HEK293 (cell line): Measurements from ENCODE around the gene SYNDIG1L.

Source experiments
- CTCF ChIA-PET: fragments of 350-600 bp; formaldehyde crosslinking; extraction: SDS; loops from one replicate; lab custom pipeline; 2021; ENCODE audit warnings: antibody characterized with exemption; lab: Yijun Ruan, JAX
- POLR2A ChIA-PET: fragments of 300-600 bp; formaldehyde crosslinking; extraction: SDS; loops from one replicate; lab custom pipeline; 2020; ENCODE audit warnings: antibody characterized with exemption, inconsistent platforms; lab: Yijun Ruan, JAX
- H3K27ac ChIP-seq: fragments of 200-500 bp; sonication (Bioruptor generic); 2 replicates; pipeline ENCODE4 v1.5.1; 2014; ENCODE audit warnings: low read depth, low read length, control low read depth, inconsistent platforms; ENCODE audit errors: extremely low read depth
- H3K36me3 ChIP-seq, 2 experiments: fragments of 200-500 bp in 1 of 2; sonication (Bioruptor generic) in 1 of 2; 1 replicate in 1 of 2; 2 replicates in 1 of 2; pipeline ENCODE4 v1.5.1; 2014 to 2017; ENCODE audit warnings: inconsistent platforms in 2 of 2, low read length in 2 of 2; ENCODE audit not compliant: control insufficient read depth in 2 of 2, insufficient read depth in 1 of 2
- H3K4me1 ChIP-seq: fragments of 200-500 bp; sonication (Bioruptor generic); 2 replicates; pipeline ENCODE4 v1.5.1; 2014; ENCODE audit warnings: mild to moderate bottlenecking, low read length, inconsistent platforms; ENCODE audit not compliant: control insufficient read depth, insufficient read depth
- H3K4me3 ChIP-seq: 2 replicates; pipeline ENCODE4 v1.5.1; 2011; ENCODE audit warnings: low read depth, mild to moderate bottlenecking, control low read depth, low read length, moderate library complexity
- H3K9me3 ChIP-seq: fragments of 200-500 bp; sonication (Bioruptor generic); 2 replicates; pipeline ENCODE4 v1.5.1; 2014; ENCODE audit warnings: low read depth, low read length, inconsistent platforms; ENCODE audit not compliant: control insufficient read depth, insufficient read depth
- EGR2 ChIP-seq: fragments of 450-650 bp; formaldehyde crosslinking; IDR thresholded peaks from 2 replicates; pipeline ENCODE4 v1.5.1; 2016; ENCODE audit warnings: low read depth, missing biosample characterization, missing genetic modification characterization
- HOXA7 ChIP-seq: sonication (generic); formaldehyde crosslinking; IDR thresholded peaks from 2 replicates; pipeline ENCODE4 v1.8.1; 2022; ENCODE audit warnings: missing genetic modification reagents, borderline replicate concordance
- OSR2 ChIP-seq: fragments of 450-650 bp; formaldehyde crosslinking; IDR thresholded peaks from 2 replicates; pipeline ENCODE4 v1.5.1; 2016; ENCODE audit warnings: missing biosample characterization, missing genetic modification characterization
- REPIN1 ChIP-seq: fragments of 450-650 bp; formaldehyde crosslinking; IDR thresholded peaks from 2 replicates; pipeline ENCODE4 v1.5.1; 2017; ENCODE audit warnings: missing biosample characterization, missing genetic modification characterization, low read depth
- TSHZ1 ChIP-seq: fragments of 450-650 bp; formaldehyde crosslinking; IDR thresholded peaks from 2 replicates; pipeline ENCODE4 v1.5.1; 2016; ENCODE audit warnings: missing biosample characterization, missing genetic modification characterization, borderline replicate concordance
- YY2 ChIP-seq: fragments of 450-650 bp; formaldehyde crosslinking; IDR thresholded peaks from 2 replicates; pipeline ENCODE4 v1.5.1; 2016; ENCODE audit warnings: missing biosample characterization, missing genetic modification characterization
- ZBTB1 ChIP-seq: fragments of 450-650 bp; formaldehyde crosslinking; IDR thresholded peaks from 2 replicates; pipeline ENCODE4 v1.5.1; 2016; ENCODE audit warnings: missing biosample characterization, missing genetic modification characterization
- ZBTB44 ChIP-seq: fragments of 450-650 bp; IDR thresholded peaks from 2 replicates; pipeline ENCODE4 v1.5.1; 2018; ENCODE audit warnings: missing biosample characterization, mild to moderate bottlenecking, missing genetic modification characterization
- ZNF112 ChIP-seq: fragments of 450-650 bp; formaldehyde crosslinking; IDR thresholded peaks from 2 replicates; pipeline ENCODE4 v1.5.0; 2017; ENCODE audit warnings: missing biosample characterization, missing genetic modification characterization
- ZNF132 ChIP-seq: fragments of 450-650 bp; formaldehyde crosslinking; IDR thresholded peaks from 2 replicates; pipeline ENCODE4 v1.5.1; 2017; ENCODE audit warnings: missing biosample characterization, missing genetic modification characterization, borderline replicate concordance
- ZNF155 ChIP-seq: fragments of 450-650 bp; formaldehyde crosslinking; IDR thresholded peaks from 2 replicates; pipeline ENCODE4 v1.5.1; 2016; ENCODE audit warnings: missing biosample characterization, missing genetic modification characterization
- ZNF157 ChIP-seq: fragments of 450-650 bp; formaldehyde crosslinking; IDR thresholded peaks from 2 replicates; pipeline ENCODE4 v1.5.1; 2016; ENCODE audit warnings: missing biosample characterization, missing genetic modification characterization
- ZNF16 ChIP-seq: fragments of 450-650 bp; formaldehyde crosslinking; IDR thresholded peaks from 2 replicates; pipeline ENCODE4 v1.5.1; 2016; ENCODE audit warnings: low read depth, missing biosample characterization, missing genetic modification characterization
- ZNF174 ChIP-seq: fragments of 450-650 bp; formaldehyde crosslinking; IDR thresholded peaks from 2 replicates; pipeline ENCODE4 v1.5.0; 2017; ENCODE audit warnings: missing biosample characterization, mild to moderate bottlenecking, missing genetic modification characterization
- ZNF18 ChIP-seq: fragments of 450-650 bp; formaldehyde crosslinking; IDR thresholded peaks from 2 replicates; pipeline ENCODE4 v1.5.1; 2016; ENCODE audit warnings: missing biosample characterization, missing genetic modification characterization
- ZNF211 ChIP-seq: fragments of 450-650 bp; formaldehyde crosslinking; IDR thresholded peaks from 2 replicates; pipeline ENCODE4 v1.5.1; 2016; ENCODE audit warnings: low read depth, missing biosample characterization, missing genetic modification characterization
- ZNF274 ChIP-seq, 2 experiments: fragments of 200-500 bp in 1 of 2; fragments of 450-650 bp in 1 of 2; sonication (Bioruptor generic) in 1 of 2; formaldehyde crosslinking in 1 of 2; IDR thresholded peaks; 2 replicates each; pipeline versions ENCODE4 v1.5.1 to v1.6.1; 2014 to 2016; ENCODE audit warnings: borderline replicate concordance in 1 of 2, inconsistent platforms in 1 of 2, low read length in 1 of 2, missing biosample characterization in 1 of 2, missing genetic modification characterization in 1 of 2
- ZNF350 ChIP-seq: fragments of 450-650 bp; formaldehyde crosslinking; IDR thresholded peaks from 2 replicates; pipeline ENCODE4 v1.5.0; 2017; ENCODE audit warnings: missing biosample characterization, mild to moderate bottlenecking, missing genetic modification characterization
- ZNF362 ChIP-seq: fragments of 450-650 bp; formaldehyde crosslinking; IDR thresholded peaks from 2 replicates; pipeline ENCODE4 v1.5.1; 2016; ENCODE audit warnings: missing biosample characterization, missing genetic modification characterization
- ZNF423 ChIP-seq: fragments of 450-650 bp; formaldehyde crosslinking; IDR thresholded peaks from 2 replicates; pipeline ENCODE4 v1.5.1; 2016; ENCODE audit warnings: missing biosample characterization, missing genetic modification characterization
- ZNF544 ChIP-seq: fragments of 450-650 bp; formaldehyde crosslinking; IDR thresholded peaks from 2 replicates; pipeline ENCODE4 v1.5.0; 2017; ENCODE audit warnings: missing biosample characterization, missing genetic modification characterization
- ZNF555 ChIP-seq: fragments of 450-650 bp; formaldehyde crosslinking; conservative IDR thresholded peaks from 2 replicates; pipeline ENCODE4 v1.5.1; 2017; ENCODE audit warnings: missing biosample characterization, mild to moderate bottlenecking, missing genetic modification characterization, inconsistent platforms
- ZNF645 ChIP-seq: fragments of 450-650 bp; formaldehyde crosslinking; IDR thresholded peaks from 2 replicates; pipeline ENCODE4; 2016; ENCODE audit warnings: missing biosample characterization, missing genetic modification characterization
- ZNF654 ChIP-seq: fragments of 450-650 bp; formaldehyde crosslinking; IDR thresholded peaks from 2 replicates; pipeline ENCODE4 v1.5.1; 2016; ENCODE audit warnings: low read depth, missing biosample characterization, missing genetic modification characterization
- ZNF677 ChIP-seq: fragments of 450-650 bp; IDR thresholded peaks from 2 replicates; pipeline ENCODE4 v1.5.0; 2018; ENCODE audit warnings: missing biosample characterization, mild to moderate bottlenecking, missing genetic modification characterization, moderate library complexity
- ZNF747 ChIP-seq: fragments of 450-650 bp; formaldehyde crosslinking; IDR thresholded peaks from 2 replicates; pipeline ENCODE4 v1.5.1; 2016; ENCODE audit warnings: missing biosample characterization, missing genetic modification characterization
- ZSCAN4 ChIP-seq: fragments of 450-650 bp; formaldehyde crosslinking; IDR thresholded peaks from 2 replicates; pipeline ENCODE4 v1.5.1; 2017; ENCODE audit warnings: missing biosample characterization, missing genetic modification characterization

SYNDIG1L gene

GRCh38 chr14:74464785-74465184 lies 38.8 kb upstream of the SYNDIG1L start:
- ChIA-PET POLR2A (no interaction called here), CTCF (interaction anchor here (1.2 to 1.3 kb wide), 2 partner anchors 7 to 27 kb away, joined by 3 read pairs; no protein-coding TSS in a partner anchor)
- Histone ChIP-seq H3K4me3 (no peak overlapping the region), H3K36me3 (no peaks in the 10 kb centered on the region), H3K9me3 (no peaks in the 10 kb centered on the region), H3K4me1 (no peaks in the 10 kb centered on the region), H3K27ac (no peak overlapping the region)
- TF ChIP-seq ZNF350 (tag by site-specific recombination) (no peak), ZNF654 (tag by site-specific recombination) (no peak), ZNF544 (tag by site-specific recombination) (no peak), ZNF423 (no peak), ZNF211 (tag by site-specific recombination) (no peak), ZNF132 (no peak), ZNF362 (tag by site-specific recombination) (no peak), EGR2 (tag by site-specific recombination) (no peak), YY2 (tag by site-specific recombination) (no peak), ZSCAN4 (tag by site-specific recombination) (no peak), OSR2 (no peak), REPIN1 (no peak), ZNF157 (tag by site-specific recombination) (no peak), ZNF174 (tag by site-specific recombination) (no peak), TSHZ1 (no peak), ZNF155 (tag by site-specific recombination) (no peak)

GRCh38 chr14:74463697-74464096 lies 37.7 kb upstream of the SYNDIG1L start:
- Histone ChIP-seq H3K4me1 (no peaks in the 10 kb centered on the region), H3K4me3 (no peak overlapping the region), H3K27ac (no peak overlapping the region), H3K36me3 (no peaks in the 10 kb centered on the region), H3K9me3 (no peaks in the 10 kb centered on the region)
- CTCF ChIA-PET = no interaction called here
- POLR2A ChIA-PET = no interaction called here
- TF ChIP-seq ZNF555 (tag by site-specific recombination) (no peak), ZNF677 (tag by site-specific recombination) (no peak), ZNF654 (tag by site-specific recombination) (no peak), ZNF274 (IDR thresholded peaks at IDR 0.05; ENCODE audit: low read length) (no peak), ZNF274 (tag by site-specific recombination; IDR thresholded peaks at IDR 0.05; ENCODE audit: borderline replicate concordance) (no peak), ZNF645 (tag by site-specific recombination) (no peak), ZNF16 (no peak), ZNF747 (tag by site-specific recombination) (no peak), HOXA7 (CRISPR knock-in tag) (no peak), ZNF112 (no peak), ZBTB44 (tag by site-specific recombination) (no peak), ZNF18 (tag by site-specific recombination) (no peak), ZBTB1 (tag by site-specific recombination) (no peak)
